RWPE2 (cell line): ENCODE results near the gene TLE3.

Experiments
- ATAC-seq: fragments of 200-7000 bp; cut with Tn5 transposase; 3 replicates; pipeline ENCODE4 v1.9.1; 2021; ENCODE audit warnings: low read depth
- DNase-seq: peaks from one replicate; pipeline ENCODE4 v3.0.0-alpha.2; 2020; ENCODE audit warnings: low spot score
- H3K27ac ChIP-seq: fragments of 450-650 bp; 2 replicates; pipeline ENCODE4 v1.5.1; 2017; ENCODE audit warnings: mild to moderate bottlenecking; ENCODE audit not compliant: poor library complexity, severe bottlenecking
- H3K27me3 ChIP-seq: fragments of 250-450 bp; sonication (Bioruptor Pico); 2 replicates; pipeline ENCODE4 v1.5.1; 2021; ENCODE audit warnings: mild to moderate bottlenecking, moderate library complexity; ENCODE audit not compliant: insufficient read depth, poor library complexity, severe bottlenecking
- H3K36me3 ChIP-seq: fragments of 250-450 bp; sonication (Bioruptor Pico); 2 replicates; pipeline ENCODE4 v1.5.1; 2020; ENCODE audit warnings: low read depth, mild to moderate bottlenecking, moderate library complexity
- H3K4me1 ChIP-seq: fragments of 250-450 bp; sonication (Bioruptor Pico); 2 replicates; pipeline ENCODE4 v1.5.1; 2021; ENCODE audit warnings: mild to moderate bottlenecking, moderate library complexity; ENCODE audit not compliant: insufficient read depth, poor library complexity, severe bottlenecking
- H3K4me3 ChIP-seq: fragments of 250-450 bp; sonication (Bioruptor Pico); 2 replicates; pipeline ENCODE4 v1.5.1; 2021; ENCODE audit warnings: mild to moderate bottlenecking, moderate library complexity; ENCODE audit not compliant: severe bottlenecking
- H3K9me3 ChIP-seq: fragments of 250-450 bp; sonication (Bioruptor Pico); 2 replicates; pipeline ENCODE4 v1.5.1; 2021; ENCODE audit warnings: mild to moderate bottlenecking, moderate library complexity; ENCODE audit not compliant: severe bottlenecking
- CTCF ChIP-seq: fragments of 450-650 bp; IDR thresholded peaks from one replicate; pipeline ENCODE4 v1.5.1; 2017; ENCODE audit warnings: mild to moderate bottlenecking, moderate library complexity; ENCODE audit not compliant: poor library complexity, severe bottlenecking

TLE3 gene

GRCh38 chr15:70032509-70032908 is 65.2 kb downstream of the TLE3 start:
- Histone ChIP-seq H3K36me3 (no peaks in the 10 kb centered on the region), H3K4me3 (no peak overlapping the region), H3K27me3 (peaks cover 4% of the 10 kb centered on the region), H3K27ac (no peak overlapping the region), H3K9me3 (no peaks in the 10 kb centered on the region), H3K4me1 (no peaks in the 10 kb centered on the region)
- ATAC-seq (no peak), DNase-seq (no peak)
- TF ChIP-seq CTCF = no peak

GRCh38 chr15:70031713-70032112 is 66.0 kb downstream of the TLE3 start:
- no peak for TF ChIP-seq CTCF
- Histone ChIP-seq H3K27ac (no peak overlapping the region), H3K27me3 (peaks cover 4% of the 10 kb centered on the region), H3K9me3 (no peaks in the 10 kb centered on the region), H3K36me3 (no peaks in the 10 kb centered on the region), H3K4me3 (no peak overlapping the region), H3K4me1 (no peaks in the 10 kb centered on the region)
- no peak for DNase-seq
- ATAC-seq = no peak

- H3K4me3 ChIP-seq = no peak overlapping the region
- no peak for ATAC-seq
- no peaks in the 10 kb centered on the region for H3K4me1 ChIP-seq
- H3K27ac ChIP-seq = no peak overlapping the region
- no peak for DNase-seq
- no peaks in the 10 kb centered on the region for H3K36me3 ChIP-seq
- TF ChIP-seq CTCF = no peak
- H3K27me3 ChIP-seq = peaks cover 4% of the 10 kb centered on the region
- H3K9me3 ChIP-seq = no peaks in the 10 kb centered on the region
Observed at GRCh38 chr15:70031261-70031660, 66.5 kb downstream of the TLE3 start.

GRCh38 chr15:70030851-70031250 is 66.9 kb downstream of the TLE3 start:
- Histone ChIP-seq H3K36me3 (no peaks in the 10 kb centered on the region), H3K27ac (no peak overlapping the region), H3K4me3 (no peak overlapping the region), H3K4me1 (no peaks in the 10 kb centered on the region), H3K9me3 (no peaks in the 10 kb centered on the region), H3K27me3 (peaks cover 4% of the 10 kb centered on the region)
- ATAC-seq (no peak), DNase-seq (no peak)
- no peak for TF ChIP-seq CTCF

- peaks cover 4% of the 10 kb centered on the region for H3K27me3 ChIP-seq
- ATAC-seq = no peak
- DNase-seq = no peak
- H3K4me3 ChIP-seq = no peak overlapping the region
- peaks cover 2% of the 10 kb centered on the region for H3K4me1 ChIP-seq
- H3K9me3 ChIP-seq = no peaks in the 10 kb centered on the region
- no peaks in the 10 kb centered on the region for H3K36me3 ChIP-seq
- H3K27ac ChIP-seq = no peak overlapping the region
- TF ChIP-seq CTCF = no peak
Observed at GRCh38 chr15:70029297-70029701, 68.4 kb downstream of the TLE3 start.
